HepG2 (cell line): Measurements from ENCODE around the gene RHBDD2. TPM values are rescaled to one million over a fixed set of nuclear protein-coding genes. Genes with fewer than 3 reads are reported as not detected.
"Not testable (repeated sequence)": the region's sequence is repeated elsewhere in the genome, so short reads cannot be mapped to it uniquely, and the experiment has no call there.

ENCODE experiments used
- ATAC-seq: fragments of 200-7000 bp; cut with Tn5 transposase; 3 replicates; pipeline ENCODE4 v1.9.1; 2020; ENCODE audit warnings: mild to moderate bottlenecking, moderate library complexity
- BruUV-seq: library from RNA; stranded (reverse); fragments of 400-500 nt; replicated peaks from 2 replicates; lab custom pipeline; 2021; lab: Mats Ljungman, UMichigan
- CTCF ChIA-PET: fragments of 300-600 bp; formaldehyde crosslinking; extraction: SDS; loops from one replicate; lab custom pipeline; 2021; ENCODE audit warnings: low total read pairs, inconsistent platforms, low intra/inter-chr PET ratio; lab: Yijun Ruan, JAX
- POLR2A ChIA-PET: fragments of 350-600 bp; sonication (Branson Sonifier 250); formaldehyde crosslinking; loops from one replicate; lab custom pipeline; 2020; ENCODE audit warnings: antibody characterized with exemption, inconsistent platforms; lab: Yijun Ruan, JAX
- DNase-seq: peaks from one replicate; pipeline ENCODE4 v3.0.0-alpha.2; 2015; ENCODE audit warnings: low spot score
- FAIRE-seq: peaks from 3 replicates; lab custom pipeline; 2011; peaks lifted over from hg19 to GRCh38; lab: Jason Lieb, UNC
- H2AFZ ChIP-seq: one replicate; pipeline ENCODE4 v1.6.1; 2011; ENCODE audit warnings: low read length, inconsistent platforms
- H3K27ac ChIP-seq: fragments of 300-600 bp; 3 replicates; pipeline ENCODE4 v1.8.0; 2011; ENCODE audit warnings: mixed run types, mild to moderate bottlenecking, mixed read lengths, low read length, inconsistent platforms; ENCODE audit not compliant: insufficient read depth; ENCODE audit errors: extremely low read length
- H3K27me3 ChIP-seq, 2 experiments: fragments of 200-600 bp in 1 of 2; 2 replicates in 1 of 2; 3 replicates in 1 of 2; pipeline versions ENCODE4 v1.6.0 to v1.8.0; 2011; ENCODE audit warnings: low read length in 2 of 2, mild to moderate bottlenecking in 2 of 2, moderate library complexity in 2 of 2, inconsistent platforms in 1 of 2; ENCODE audit not compliant: insufficient read depth in 2 of 2, control insufficient read depth in 1 of 2
- H3K36me3 ChIP-seq, 2 experiments: fragments of 200-600 bp in 1 of 2; replicated peaks in 1 of 2; 2 replicates in 1 of 2; 3 replicates in 1 of 2; pipeline versions ENCODE4 v1.5.1 to v1.8.0; 2011; ENCODE audit warnings: low read length in 2 of 2, inconsistent platforms in 1 of 2; ENCODE audit not compliant: insufficient read depth in 2 of 2, control insufficient read depth in 1 of 2
- H3K4me1 ChIP-seq: 2 replicates; pipeline ENCODE4 v1.5.1; 2012; ENCODE audit warnings: low read length, inconsistent platforms; ENCODE audit not compliant: insufficient read depth
- H3K4me2 ChIP-seq: 2 replicates; pipeline ENCODE4 v1.6.0; 2011; ENCODE audit warnings: low read depth, low read length, inconsistent platforms
- H3K4me3 ChIP-seq, 3 experiments: fragments of 200-600 bp in 1 of 3; sonication (generic), shearing (Covaris generic) in 1 of 3; replicated peaks in 1 of 3; 2 replicates each; pipeline ENCODE4 v1.5.1; 2011 to 2016; ENCODE audit warnings: low read length in 3 of 3, inconsistent platforms in 2 of 3, low read depth in 2 of 3, mild to moderate bottlenecking in 2 of 3, control low read depth in 1 of 3, mixed read lengths in 1 of 3; ENCODE audit not compliant: insufficient read depth in 1 of 3
- H3K79me2 ChIP-seq: one replicate; pipeline ENCODE4 v1.6.1; 2011; ENCODE audit warnings: low read length, inconsistent platforms; ENCODE audit not compliant: insufficient read depth
- H3K9ac ChIP-seq: 2 replicates; pipeline ENCODE4 v1.6.0; 2011; ENCODE audit warnings: mild to moderate bottlenecking, low read depth, low read length, inconsistent platforms; ENCODE audit not compliant: insufficient read depth
- H3K9me3 ChIP-seq: 2 replicates; pipeline ENCODE4 v1.5.1; 2012; ENCODE audit warnings: mild to moderate bottlenecking, low read length
- H4K20me1 ChIP-seq: 2 replicates; pipeline ENCODE4 v1.6.0; 2011; ENCODE audit warnings: inconsistent platforms, mild to moderate bottlenecking, low read length, moderate library complexity; ENCODE audit not compliant: insufficient read depth
- CAMTA2 ChIP-seq: sonication (generic); formaldehyde crosslinking; IDR thresholded peaks from 2 replicates; pipeline ENCODE4 v1.4.0; 2020; ENCODE audit warnings: mild to moderate bottlenecking, missing genetic modification reagents, borderline replicate concordance
- NPAS2 ChIP-seq: sonication (generic); formaldehyde crosslinking; IDR thresholded peaks from 2 replicates; pipeline ENCODE4 v1.8.0; 2022; ENCODE audit warnings: mild to moderate bottlenecking, missing genetic modification reagents, borderline replicate concordance
- STAG1 ChIP-seq: sonication (generic); formaldehyde crosslinking; IDR thresholded peaks from 2 replicates; pipeline ENCODE4 v1.4.0; 2020; ENCODE audit warnings: missing genetic modification reagents
- WGBS: methylation state at CpG from one replicate; pipeline ENCODE4 v1.1.6; 2017; ENCODE audit warnings: low lambda C conversion rate; 5-methylcytosine and 5-hydroxymethylcytosine counted together
- in situ Hi-C: cut with HindIII; loops from 2 replicates; pipeline ENCODE4 v1.10.0; 2017; ENCODE audit warnings: low pct_unique_long_range_greater_than_20kb; ENCODE audit not compliant: extremely low pct_ligation_motif_present
- intact Hi-C: fragments of 100-400 bp; cut with micrococcal nuclease; formaldehyde crosslinking; loops from one replicate; pipeline ENCODE4 v1.10.0; 2022; ENCODE audit not compliant: unreplicated experiment
- polyA plus RNA-seq, 8 experiments: library from polyadenylated mRNA; depleted of rRNA in 3 of 8; stranded (reverse) in 7 of 8; unstranded in 1 of 8; fragments of >200 nt; fragmentation: Illumina TruSeq in 4 of 8; extraction: Trizol in 4 of 8; gene quantifications; 2 replicates each; pipeline versions ENCODE4 v1.2.1 to v1.2.3, GENCODE V29; 2011 to 2016; ENCODE audit warnings: low read depth in 4 of 8, missing spikeins in 1 of 8, mixed read lengths in 1 of 8; ENCODE audit not compliant: insufficient read depth in 1 of 8
- total RNA-seq, 5 experiments: library from RNA; depleted of rRNA; stranded (reverse); fragments of >200 nt; fragmentation: Illumina TruSeq; extraction: Trizol; gene quantifications; 2 replicates each; pipeline ENCODE4 v1.2.3, GENCODE V29; 2016; ENCODE audit warnings: low read depth in 1 of 5
- TF ChIP-seq, protein P1 (sequence below): sonication (generic); formaldehyde crosslinking; IDR thresholded peaks from 2 replicates; pipeline ENCODE4 v1.8.0; 2022; ENCODE audit warnings: mild to moderate bottlenecking, missing genetic modification reagents; ENCODE audit not compliant: insufficient replicate concordance
- TF ChIP-seq, protein P2 (sequence below), 2 experiments: sonication (generic) in 1 of 2; formaldehyde crosslinking in 1 of 2; IDR thresholded peaks; 2 replicates each; pipeline versions ENCODE4 v1.6.1 to v1.9.0; 2014 to 2022; ENCODE audit warnings: antibody characterized with exemption in 1 of 2, borderline replicate concordance in 1 of 2, inconsistent platforms in 1 of 2, low read depth in 1 of 2, missing genetic modification reagents in 1 of 2

RHBDD2 gene
- total and polyA plus RNA-seq, 2 of the 13 experiments (the other 11 are each of a cell fraction or from before 2014, with no cell fraction given), result 23.1 to 26.4 TPM

DNA sequence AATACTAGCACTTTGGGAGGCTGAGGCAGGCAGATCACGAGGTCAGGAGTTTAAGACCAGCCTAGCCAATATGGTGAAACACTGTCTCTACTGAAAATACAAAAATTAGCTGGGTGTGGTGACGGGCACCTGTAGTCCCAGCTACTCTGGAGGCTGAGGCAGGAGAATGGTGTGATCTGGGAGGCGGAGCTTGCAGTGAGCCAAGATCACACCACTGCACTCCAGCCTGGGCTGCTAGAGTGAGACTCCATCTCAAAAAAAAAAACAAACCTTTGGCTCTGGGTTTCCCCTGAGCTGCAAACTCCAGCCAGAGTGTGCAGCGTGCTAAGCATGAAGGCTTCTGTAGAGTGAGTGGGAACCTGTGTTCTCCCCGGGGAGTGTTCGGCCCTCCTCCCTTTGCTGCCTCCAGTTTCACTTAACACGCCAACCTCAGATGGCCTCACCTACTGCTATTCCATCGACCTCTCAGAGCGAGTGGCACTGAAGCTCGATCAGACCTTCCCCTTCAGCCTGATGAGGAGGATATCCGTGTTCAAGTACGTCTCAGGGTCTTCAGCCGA, 4.5 kb downstream of the RHBDD2 start:
- H3K4me3 ChIP-seq, BruUV-seq: not testable (repeated sequence)
- TF ChIP-seq, protein P1, sequence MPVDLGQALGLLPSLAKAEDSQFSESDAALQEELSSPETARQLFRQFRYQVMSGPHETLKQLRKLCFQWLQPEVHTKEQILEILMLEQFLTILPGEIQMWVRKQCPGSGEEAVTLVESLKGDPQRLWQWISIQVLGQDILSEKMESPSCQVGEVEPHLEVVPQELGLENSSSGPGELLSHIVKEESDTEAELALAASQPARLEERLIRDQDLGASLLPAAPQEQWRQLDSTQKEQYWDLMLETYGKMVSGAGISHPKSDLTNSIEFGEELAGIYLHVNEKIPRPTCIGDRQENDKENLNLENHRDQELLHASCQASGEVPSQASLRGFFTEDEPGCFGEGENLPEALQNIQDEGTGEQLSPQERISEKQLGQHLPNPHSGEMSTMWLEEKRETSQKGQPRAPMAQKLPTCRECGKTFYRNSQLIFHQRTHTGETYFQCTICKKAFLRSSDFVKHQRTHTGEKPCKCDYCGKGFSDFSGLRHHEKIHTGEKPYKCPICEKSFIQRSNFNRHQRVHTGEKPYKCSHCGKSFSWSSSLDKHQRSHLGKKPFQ (CRISPR knock-in tag), result peak; percentile 97
- TF ChIP-seq, all 625 proteins: peak for 1; not testable (repeated sequence) for 624
- H2AFZ ChIP-seq, FAIRE-seq, ATAC-seq, in situ Hi-C loops, H3K27me3 ChIP-seq, H3K9me3 ChIP-seq, H3K27ac ChIP-seq, H4K20me1 ChIP-seq, intact Hi-C loops, H3K4me2 ChIP-seq, CTCF ChIA-PET, H3K9ac ChIP-seq, DNase-seq: not testable (repeated sequence)
- peaks cover 6 to 43% of the 10 kb centered on the region in 2 experiments; a peak in 4 of 5 replicates for H3K36me3 ChIP-seq
- peaks cover 17% of the 10 kb centered on the region for H3K79me2 ChIP-seq
- POLR2A ChIA-PET, result interaction anchor here (0.9 kb wide), 1 partner anchor 31 kb away, joined by 3 read pairs; no protein-coding TSS in a partner anchor
- H3K4me1 ChIP-seq, result peaks cover 32% of the 10 kb centered on the region
- 97% methylated on average over 10 of the region's 13 CpGs for WGBS

DNA sequence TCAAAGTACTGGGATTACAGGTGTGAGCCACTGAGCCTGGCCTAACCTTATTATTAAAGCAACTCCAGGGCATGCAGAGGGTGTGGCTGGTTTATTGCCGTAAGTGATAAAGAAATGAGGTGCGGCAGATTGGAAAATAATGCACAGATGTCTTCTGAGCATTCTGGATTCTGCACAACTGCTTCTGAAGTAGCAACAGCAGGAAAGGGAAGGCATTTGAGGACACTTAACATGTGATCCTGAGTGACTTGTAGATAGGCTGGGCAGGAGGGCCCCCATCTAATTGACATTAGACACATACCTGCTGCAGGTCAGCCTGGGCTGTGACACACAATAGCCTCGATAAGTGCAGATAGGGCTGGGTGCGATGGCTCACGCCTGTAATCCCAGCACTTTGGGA, 5.6 kb downstream of the RHBDD2 start:
- FAIRE-seq, result no peak
- no TSS peak for BruUV-seq
- intact Hi-C loops (no loop called here), in situ Hi-C loops (no loop called here)
- DNase-seq, result no peak
- no peaks in the 10 kb centered on the region for H4K20me1 ChIP-seq
- no peak overlapping the region for H3K27ac ChIP-seq
- no peaks in the 10 kb centered on the region for H3K27me3 ChIP-seq
- peaks cover 6 to 43% of the 10 kb centered on the region in 2 experiments; a peak in 4 of 5 replicates for H3K36me3 ChIP-seq
- 95% methylated on average over 5 of the region's 5 CpGs for WGBS
- H3K4me3 ChIP-seq, result no peak overlapping the region
- POLR2A ChIA-PET, result interaction anchor here (1.7 kb wide), 1 partner anchor 22 kb away, joined by 7 read pairs; no protein-coding TSS in a partner anchor
- no peak for ATAC-seq
- H2AFZ ChIP-seq, result no peak overlapping the region
- TF ChIP-seq NPAS2 (CRISPR knock-in tag), result no peak
- no peak for TF ChIP-seq CAMTA2
- TF ChIP-seq, protein P2, sequence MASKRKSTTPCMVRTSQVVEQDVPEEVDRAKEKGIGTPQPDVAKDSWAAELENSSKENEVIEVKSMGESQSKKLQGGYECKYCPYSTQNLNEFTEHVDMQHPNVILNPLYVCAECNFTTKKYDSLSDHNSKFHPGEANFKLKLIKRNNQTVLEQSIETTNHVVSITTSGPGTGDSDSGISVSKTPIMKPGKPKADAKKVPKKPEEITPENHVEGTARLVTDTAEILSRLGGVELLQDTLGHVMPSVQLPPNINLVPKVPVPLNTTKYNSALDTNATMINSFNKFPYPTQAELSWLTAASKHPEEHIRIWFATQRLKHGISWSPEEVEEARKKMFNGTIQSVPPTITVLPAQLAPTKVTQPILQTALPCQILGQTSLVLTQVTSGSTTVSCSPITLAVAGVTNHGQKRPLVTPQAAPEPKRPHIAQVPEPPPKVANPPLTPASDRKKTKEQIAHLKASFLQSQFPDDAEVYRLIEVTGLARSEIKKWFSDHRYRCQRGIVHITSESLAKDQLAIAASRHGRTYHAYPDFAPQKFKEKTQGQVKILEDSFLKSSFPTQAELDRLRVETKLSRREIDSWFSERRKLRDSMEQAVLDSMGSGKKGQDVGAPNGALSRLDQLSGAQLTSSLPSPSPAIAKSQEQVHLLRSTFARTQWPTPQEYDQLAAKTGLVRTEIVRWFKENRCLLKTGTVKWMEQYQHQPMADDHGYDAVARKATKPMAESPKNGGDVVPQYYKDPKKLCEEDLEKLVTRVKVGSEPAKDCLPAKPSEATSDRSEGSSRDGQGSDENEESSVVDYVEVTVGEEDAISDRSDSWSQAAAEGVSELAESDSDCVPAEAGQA (IDR thresholded peaks at IDR 0.05; ENCODE audit: low read depth), result no peak
- TF ChIP-seq, protein P2 (CRISPR knock-in tag; IDR thresholded peaks at IDR 0.05; ENCODE audit: borderline replicate concordance), result no peak
- no peak for TF ChIP-seq STAG1 (CRISPR knock-in tag)
- H3K4me2 ChIP-seq, result no peak overlapping the region
- peaks cover 12% of the 10 kb centered on the region for H3K79me2 ChIP-seq
- CTCF ChIA-PET, result no interaction called here
- H3K4me1 ChIP-seq, result peaks cover 29% of the 10 kb centered on the region
- no peak overlapping the region for H3K9ac ChIP-seq
- H3K9me3 ChIP-seq, result no peaks in the 10 kb centered on the region
